ENCODE results near the gene SYNGR3.

The SYNGR3 gene

DNA sequence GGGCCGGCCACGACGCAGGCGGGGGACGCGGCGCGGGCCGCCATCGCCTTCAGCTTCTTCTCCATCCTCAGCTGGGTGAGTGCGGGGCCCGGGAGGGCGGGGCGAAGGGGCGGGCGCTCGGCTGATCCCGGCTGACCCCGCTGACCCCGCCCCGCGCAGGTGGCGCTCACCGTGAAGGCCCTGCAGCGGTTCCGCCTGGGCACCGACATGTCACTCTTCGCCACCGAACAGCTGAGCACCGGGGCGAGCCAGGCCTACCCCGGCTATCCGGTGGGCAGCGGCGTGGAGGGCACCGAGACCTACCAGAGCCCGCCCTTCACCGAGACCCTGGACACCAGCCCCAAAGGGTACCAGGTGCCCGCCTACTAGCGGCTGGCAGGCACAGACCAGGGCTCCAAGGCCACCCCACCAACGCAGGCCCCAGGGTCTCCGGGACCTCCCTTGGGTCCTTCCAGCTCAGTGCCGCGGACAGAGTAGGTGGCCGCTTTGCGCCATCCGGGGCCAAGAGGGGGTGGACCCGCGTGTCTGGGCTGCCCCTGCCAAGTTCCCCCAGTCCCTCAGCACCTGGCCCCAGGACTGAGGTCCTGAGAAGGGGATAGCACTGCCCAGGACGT, 3.0 kb downstream of the SYNGR3 start:
- DNase-seq (ENCODE audit: low spot score) = no peak

- peak; percentile 62 for DNase-seq (ENCODE audit: low spot score)
Measured at GRCh38 chr16:1993731-1994131, 4.0 kb downstream of the SYNGR3 start.

DNA sequence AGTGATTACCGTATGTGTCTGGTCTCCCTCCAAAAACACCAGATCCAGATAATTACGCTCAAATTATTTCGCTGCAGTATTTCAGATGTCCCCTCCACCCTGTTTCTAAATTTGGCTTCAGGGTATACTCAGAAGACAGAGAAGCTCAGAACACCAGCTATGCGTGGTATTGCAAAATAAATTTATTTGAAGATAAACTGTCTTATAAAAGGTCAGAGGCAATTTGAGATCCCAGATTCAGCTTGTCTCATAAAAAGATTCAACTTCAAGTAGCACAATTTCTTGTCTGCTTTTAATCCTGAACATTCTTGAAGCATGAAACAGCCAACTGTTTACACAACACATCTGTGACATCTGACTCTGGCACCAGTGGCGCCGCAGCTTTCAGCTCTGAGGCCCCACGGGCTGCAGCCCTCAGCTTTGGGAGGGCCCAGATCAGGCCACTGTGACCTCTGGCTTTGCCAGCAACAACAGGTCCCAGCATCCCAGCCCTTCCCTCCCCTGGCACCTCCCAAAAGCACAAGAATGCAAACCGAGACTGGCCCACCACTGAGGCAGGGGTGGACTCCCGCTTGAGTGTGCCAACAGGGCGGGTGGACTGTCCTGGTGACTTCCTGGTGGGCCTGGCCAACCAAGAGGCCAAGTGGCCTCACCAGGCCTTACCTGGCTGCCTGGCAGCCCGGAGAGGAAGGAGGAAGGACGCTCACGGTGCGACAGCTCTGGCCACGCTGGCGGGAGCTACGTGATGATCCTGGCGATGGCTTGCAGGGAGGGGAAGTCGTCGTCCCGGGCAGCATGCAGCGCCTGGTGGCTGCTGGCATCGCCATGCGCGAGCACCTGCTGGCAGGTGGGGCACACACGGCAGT, 8.0 kb downstream of the SYNGR3 start:
- DNase-seq (ENCODE audit: low spot score) = no peak

- no peak for DNase-seq (ENCODE audit: low spot score)
Measured at GRCh38 chr16:1998360-1998835, 8.6 kb downstream of the SYNGR3 start.

DNA sequence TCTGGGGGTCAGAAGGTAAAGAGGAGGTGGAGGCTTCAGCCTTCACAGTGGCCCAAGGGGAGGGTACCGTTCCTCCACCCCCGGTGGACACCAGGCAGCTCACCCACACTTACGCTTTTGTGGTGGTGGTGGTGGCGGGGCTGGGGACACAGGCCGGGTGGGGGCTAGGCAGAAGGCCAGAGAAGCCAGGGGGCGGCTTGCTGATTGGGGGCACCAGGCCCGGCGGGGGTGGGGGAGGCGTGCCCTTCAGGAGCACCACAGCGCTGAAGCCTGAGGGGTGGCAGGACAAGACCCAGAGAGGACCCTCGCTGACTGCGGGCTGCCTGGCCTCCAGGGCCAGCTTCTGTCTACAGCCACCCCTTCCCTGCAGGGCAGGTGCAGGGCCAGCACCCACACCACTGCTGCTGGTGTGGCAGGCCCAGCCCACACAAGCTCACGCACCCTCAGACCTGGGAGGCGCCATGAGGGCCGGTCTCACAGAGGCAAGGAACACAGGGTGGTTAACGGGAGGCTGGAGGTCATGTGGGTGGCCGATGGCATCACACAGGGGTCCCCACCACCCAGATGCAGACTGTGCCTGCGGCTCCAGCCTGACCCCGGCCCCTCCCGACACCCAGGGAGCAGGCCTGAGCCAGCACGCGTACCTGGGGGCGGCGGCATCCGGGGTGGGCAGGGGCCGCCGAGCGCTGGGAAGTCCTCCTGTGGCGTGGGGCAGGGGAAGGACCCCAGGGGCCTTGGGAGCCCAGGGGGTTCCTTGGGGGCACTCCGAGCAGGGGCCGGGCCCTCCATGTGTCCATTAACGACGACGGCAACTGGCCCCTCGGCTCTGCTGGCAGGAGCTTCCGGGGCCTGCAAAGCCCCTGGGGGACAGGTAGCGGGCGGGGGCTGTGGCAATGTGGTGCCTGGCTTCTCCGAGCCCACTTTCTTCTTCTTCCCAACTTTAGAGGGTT, 9.4 kb downstream of the SYNGR3 start:
- DNase-seq (ENCODE audit: low spot score) = no peak

GRCh38 chr16:1999866-2000514, 10.2 kb downstream of the SYNGR3 start:
- no peak for DNase-seq (ENCODE audit: low spot score)

DNA sequence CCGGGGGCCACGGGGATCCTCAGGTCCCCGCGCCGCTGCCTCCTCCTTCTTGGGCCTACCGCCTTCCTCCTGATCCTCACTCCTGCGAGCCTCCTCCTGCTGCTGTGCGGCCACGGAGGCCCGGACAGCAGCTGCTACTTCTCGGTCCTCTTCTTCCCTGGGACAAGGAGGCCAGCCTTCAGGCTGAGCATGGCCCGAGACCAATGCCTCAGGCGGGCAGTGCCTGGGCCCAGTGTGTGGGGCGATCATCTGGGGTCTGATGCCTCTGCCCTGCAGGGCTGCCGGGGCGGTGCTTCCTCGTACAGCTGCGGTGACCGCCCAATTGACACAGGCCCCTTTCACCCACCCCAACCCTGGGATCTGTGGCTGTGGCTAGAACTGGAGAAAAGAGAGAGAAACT, 11.3 kb downstream of the SYNGR3 start:
- DNase-seq (ENCODE audit: low spot score) = no peak

DNA sequence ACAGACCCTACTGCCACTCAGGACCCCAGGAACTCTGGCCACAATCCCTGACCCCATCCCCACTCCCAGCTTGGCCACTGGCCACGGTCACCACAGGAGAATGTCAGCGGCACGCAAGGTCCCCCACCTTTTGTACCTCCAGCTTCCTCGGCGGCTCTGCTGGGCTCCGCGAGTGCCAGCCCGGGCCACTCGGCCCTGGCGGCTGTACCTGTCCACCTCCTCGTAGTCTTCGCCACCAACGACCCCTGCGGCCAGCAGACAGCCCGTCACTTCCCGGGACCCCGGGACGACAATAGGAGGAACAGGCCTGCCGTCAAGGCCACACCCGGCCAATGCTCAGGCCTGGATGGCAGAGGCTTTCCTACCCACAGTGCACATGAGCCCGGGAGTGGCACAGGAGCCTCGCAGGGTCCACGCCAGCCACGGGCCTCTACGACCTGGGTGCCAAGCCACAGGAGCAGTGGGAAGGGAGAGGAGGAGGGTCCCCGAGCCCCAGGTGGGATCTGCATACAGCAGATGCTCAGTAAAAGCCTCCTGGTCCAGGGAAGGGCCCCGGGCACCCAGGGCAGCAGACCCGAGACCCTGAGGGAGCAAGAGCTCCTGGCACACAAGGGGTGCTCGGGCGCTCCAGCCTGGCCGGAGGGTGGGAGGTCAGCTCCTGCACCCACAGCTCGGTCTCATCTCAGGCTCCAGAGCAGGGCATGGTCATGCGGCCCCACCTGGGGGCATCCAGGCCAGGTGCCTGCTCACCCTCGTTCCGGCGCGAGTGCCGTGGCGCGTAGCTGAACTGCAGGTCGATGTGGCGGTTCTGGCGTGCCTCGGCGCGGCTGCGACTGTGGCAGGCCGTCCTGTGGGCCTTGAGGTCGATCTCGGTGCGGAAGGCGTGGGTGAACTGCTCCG, 11.9 kb downstream of the SYNGR3 start:
- DNase-seq (ENCODE audit: low spot score) = no peak

DNA sequence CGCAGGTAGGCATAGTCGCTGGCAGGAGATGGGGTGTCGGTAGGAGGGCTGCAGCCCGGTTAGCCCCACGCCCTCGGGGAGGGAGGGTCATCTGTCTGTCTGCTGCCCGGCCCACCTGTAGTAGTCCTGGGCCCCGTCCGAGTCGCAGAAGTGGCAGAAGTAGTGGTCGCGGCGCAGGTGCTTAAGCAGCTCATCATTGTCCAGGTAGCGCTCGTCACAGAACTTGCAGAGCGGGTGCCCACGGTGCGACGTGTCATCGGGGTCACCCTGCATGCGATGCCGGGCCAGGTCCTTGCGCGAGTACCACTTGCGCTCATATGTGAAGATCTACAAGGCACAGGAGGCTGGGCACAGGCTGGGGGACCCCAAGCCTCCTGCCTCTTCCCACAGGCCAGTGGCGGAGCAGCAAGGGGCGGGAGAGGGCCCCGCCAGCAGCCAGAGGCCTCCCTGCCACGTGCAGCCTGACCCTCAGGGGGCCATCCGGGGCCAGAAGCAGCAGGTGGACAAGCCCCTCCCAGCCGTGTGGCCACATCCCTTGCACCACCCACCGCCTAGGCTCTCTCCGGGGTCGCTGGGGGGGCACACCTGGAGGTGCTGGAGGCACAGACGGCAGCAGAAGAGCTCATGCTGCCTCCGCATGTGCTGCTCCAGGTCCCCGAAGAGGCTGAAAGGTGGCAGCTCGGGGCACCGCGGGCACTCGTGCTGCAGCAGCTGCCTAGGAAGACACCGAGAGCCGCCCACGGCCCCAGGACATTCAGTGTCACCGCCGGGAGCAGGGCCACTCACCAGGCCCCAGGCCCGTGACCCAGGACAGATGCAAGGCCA, 12.8 kb downstream of the SYNGR3 start:
- DNase-seq (ENCODE audit: low spot score) = no peak

DNA sequence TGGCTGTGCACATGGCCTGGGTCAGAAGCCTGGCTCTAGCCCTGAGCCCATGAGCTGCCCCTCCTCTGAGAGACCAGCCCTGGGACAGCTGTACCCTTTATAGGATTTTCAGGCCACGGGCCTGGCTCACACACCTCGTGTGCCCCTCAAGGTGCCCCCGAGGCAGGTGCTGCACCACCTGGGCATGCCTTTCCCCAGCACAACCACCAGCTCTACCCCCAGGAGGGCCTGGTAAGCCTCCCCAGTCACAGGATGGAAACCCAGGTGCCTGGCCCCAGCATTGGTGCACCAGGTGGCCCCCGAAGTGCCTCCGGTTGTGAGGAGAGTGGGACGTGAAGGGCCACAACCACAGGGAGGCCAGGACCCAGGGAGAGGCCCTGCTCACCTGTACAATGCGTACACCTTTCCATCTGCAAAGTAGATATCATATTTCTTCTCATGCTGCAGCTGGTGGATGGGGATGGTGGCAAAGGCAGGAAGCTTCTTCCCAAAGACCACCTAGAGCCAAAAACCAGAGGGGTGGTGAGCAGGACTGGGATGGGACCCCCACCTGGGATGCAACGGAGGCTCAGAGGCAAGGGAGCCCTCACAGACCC, 13.6 kb downstream of the SYNGR3 start:
- DNase-seq (ENCODE audit: low spot score) = no peak

DNA sequence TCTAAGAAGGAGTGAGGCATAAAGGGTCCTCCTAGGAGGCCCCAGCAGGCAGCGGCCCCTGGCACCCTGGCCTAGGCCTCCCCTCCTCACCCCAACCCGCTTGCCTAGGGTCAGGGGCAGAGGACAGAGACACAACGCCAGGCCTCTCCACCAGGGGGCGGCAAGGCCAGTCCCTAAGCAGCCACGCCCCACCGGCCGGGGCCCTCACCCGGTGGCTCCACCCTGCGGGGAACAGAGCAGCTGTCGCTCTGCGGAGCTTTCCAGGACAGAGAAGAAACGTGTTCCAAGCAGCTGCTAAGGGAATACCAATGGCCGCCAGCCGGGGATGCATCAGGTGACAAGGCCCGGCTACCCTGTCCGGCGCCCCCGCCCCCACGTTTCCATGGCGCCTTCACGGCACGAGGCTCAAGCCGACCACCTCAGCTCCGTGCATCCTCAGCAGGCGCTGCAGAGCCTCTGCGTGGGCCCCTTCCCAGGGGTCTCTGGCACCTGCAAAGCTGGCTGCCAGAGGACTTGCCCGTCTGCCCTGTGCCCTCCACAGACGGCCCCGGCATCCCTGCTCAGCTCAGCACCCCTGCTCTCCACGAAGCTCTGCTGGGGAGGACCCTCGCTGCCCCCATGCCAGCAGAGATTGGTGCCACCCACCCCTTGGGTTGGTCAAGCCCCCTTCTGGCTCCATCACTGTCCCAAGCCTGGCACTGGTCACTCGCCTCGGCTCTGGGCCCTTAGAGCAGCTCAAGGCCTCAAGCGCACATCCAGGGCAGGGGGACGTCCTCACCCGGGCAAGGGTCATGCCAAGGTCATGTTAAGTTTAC, 14.3 kb downstream of the SYNGR3 start:
- DNase-seq (ENCODE audit: low spot score) = peak; percentile 90

- no peak for DNase-seq (ENCODE audit: low spot score)
Measured at GRCh38 chr16:2004795-2005517, 15.2 kb downstream of the SYNGR3 start.

- DNase-seq (ENCODE audit: low spot score) = no peak
Measured at GRCh38 chr16:2005646-2006045, 15.9 kb downstream of the SYNGR3 start.

GRCh38 chr16:2006317-2006716, 16.5 kb downstream of the SYNGR3 start:
- no peak for DNase-seq (ENCODE audit: low spot score)

DNA sequence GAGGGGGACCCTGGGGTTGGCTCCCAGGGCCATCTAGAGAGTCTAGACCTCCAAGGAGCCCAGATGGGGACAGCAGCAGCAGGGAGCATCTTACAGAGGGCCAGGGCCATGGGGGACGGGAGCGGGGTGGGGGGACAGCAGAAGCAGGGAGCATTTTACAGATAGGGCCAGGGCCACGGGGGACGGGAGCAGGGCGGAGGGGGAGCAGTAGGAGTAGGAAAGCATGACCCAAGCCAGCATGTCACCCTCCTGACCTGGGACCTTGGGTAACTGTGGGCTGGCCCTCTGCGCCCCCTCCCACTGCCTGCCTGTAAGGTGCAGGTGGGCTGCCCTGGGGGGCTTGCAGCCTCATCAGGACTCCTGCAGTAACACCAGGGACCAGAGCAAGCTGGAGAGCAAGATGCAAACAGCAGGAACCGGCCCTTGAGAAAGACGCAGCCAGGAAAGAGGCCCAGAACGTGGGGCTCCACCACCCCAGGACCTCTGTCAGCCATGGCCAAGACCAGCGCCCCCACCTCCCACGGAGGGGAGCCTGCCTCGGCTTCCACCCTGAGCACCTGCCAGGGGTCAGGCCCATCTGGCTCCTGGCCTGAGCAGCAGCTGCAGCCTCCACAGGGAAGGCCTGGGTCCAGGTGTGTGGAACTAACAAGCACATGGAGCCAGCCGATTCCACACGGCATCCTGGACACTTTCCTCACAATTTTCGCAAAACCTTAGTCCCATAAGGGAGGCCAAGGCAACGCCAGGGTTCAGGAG, 17.5 kb downstream of the SYNGR3 start:
- no peak for DNase-seq (ENCODE audit: low spot score)

DNA sequence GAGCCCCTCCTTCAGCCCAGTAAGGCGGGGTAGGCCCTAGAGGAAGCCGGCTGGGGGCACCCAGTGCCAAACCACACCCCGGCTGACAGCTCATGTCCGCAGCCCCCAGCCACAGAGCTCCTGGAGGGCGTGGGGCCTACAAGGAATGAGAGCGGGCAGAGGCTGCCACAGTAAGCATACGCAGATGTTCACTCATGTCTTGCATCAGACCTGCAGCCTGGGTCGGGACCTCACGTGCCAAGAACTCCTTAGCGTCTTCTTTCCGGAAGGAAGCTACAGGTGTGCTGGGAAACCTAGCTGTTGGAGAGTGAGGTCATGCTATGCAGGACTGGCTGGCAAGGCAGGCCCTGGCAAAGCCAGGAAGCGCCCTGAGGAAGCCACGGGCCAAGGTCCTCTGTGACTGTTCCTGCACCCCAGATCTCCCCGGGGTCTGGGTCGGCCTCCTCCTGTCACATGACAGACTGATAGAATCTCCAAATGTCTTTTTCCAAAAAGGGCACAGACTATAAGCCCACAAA, 18.3 kb downstream of the SYNGR3 start:
- DNase-seq (ENCODE audit: low spot score) = no peak

GRCh38 chr16:2008631-2009163, 18.9 kb downstream of the SYNGR3 start:
- DNase-seq (ENCODE audit: low spot score) = no peak
